Upper lobe of left lung (tissue), 6 donors: ENCODE measurements around the gene ZNF326. TPM values are rescaled to one million over a fixed set of nuclear protein-coding genes. Genes with fewer than 3 reads are reported as not detected.
"Not testable (repeated sequence)": the region's sequence is repeated elsewhere in the genome, so short reads cannot be mapped to it uniquely, and the experiment has no call there.

Experiments used
- ATAC-seq, 2 donors: fragments of 200-7000 bp; cut with Tn5 transposase; one replicate each; pipeline ENCODE4 v1.9.1; 2022; ENCODE audit warnings: mild to moderate bottlenecking in 2 of 2, moderate library complexity in 2 of 2; ENCODE audit not compliant: low FRiP score in 2 of 2
- DNase-seq, 2 donors: peaks; one replicate each; pipeline ENCODE4 v3.0.0-alpha.2; 2019 to 2020
- H3K27ac ChIP-seq, 4 donors: fragments of 200-600 bp; sonication (generic); one replicate each; pipeline ENCODE4 v1.5.1; 2016 to 2019
- H3K27me3 ChIP-seq, 4 donors: fragments of 200-600 bp; sonication (generic); one replicate each; pipeline ENCODE4 v1.5.1; 2017 to 2019
- H3K36me3 ChIP-seq, 4 donors: fragments of 200-600 bp; sonication (generic); one replicate each; pipeline ENCODE4 v1.5.1; 2016 to 2019
- H3K4me1 ChIP-seq, 4 donors: fragments of 200-600 bp; sonication (generic); one replicate each; pipeline ENCODE4 v1.5.1; 2018 to 2019
- H3K4me3 ChIP-seq, 4 donors: fragments of 200-600 bp; sonication (generic); one replicate each; pipeline ENCODE4 v1.5.1; 2017 to 2019; ENCODE audit warnings: mild to moderate bottlenecking in 2 of 4, moderate library complexity in 1 of 4
- H3K9me3 ChIP-seq, 4 donors: fragments of 200-600 bp; sonication (generic); one replicate each; pipeline ENCODE4 v1.5.1; 2018 to 2019
- EP300 ChIP-seq, 4 donors: sonication (generic); formaldehyde crosslinking; IDR thresholded peaks; one replicate each; pipeline ENCODE4 v1.5.1; 2017; ENCODE audit warnings: antibody characterized with exemption in 4 of 4, control low read depth in 2 of 4
- POLR2A ChIP-seq, 4 donors: fragments of 450-650 bp; IDR thresholded peaks; one replicate each; pipeline ENCODE4 v1.5.1; 2016 to 2017; ENCODE audit warnings: antibody characterized with exemption in 4 of 4, mild to moderate bottlenecking in 2 of 4
- POLR2AphosphoS5 ChIP-seq, 2 donors: sonication (generic); formaldehyde crosslinking; IDR thresholded peaks; one replicate each; pipeline ENCODE4 v1.5.1; 2017; ENCODE audit warnings: antibody characterized with exemption in 2 of 2
- WGBS, 2 donors: methylation state at CpG; one replicate each; pipeline ENCODE4 v1.1.5; 2017 to 2018; 5-methylcytosine and 5-hydroxymethylcytosine counted together
- total RNA-seq, 6 donors: library from RNA; depleted of rRNA in 4 of 6; stranded (reverse); fragments of >200 nt in 4 of 6; gene quantifications; one replicate each; pipeline versions ENCODE4 v1.1.0 to v1.2.1, GENCODE V29; 2016 to 2021
- TF ChIP-seq, protein P1 (sequence below), 6 experiments: fragments of 450-650 bp in 4 of 6; fragments of 200-600 bp in 2 of 6; sonication (generic) in 2 of 6; IDR thresholded peaks; one replicate each; pipeline ENCODE4 v1.5.1; 2016 to 2019; ENCODE audit warnings: antibody characterized with exemption in 6 of 6
- donor health status: DM: no; HTN: no; CAD: no; lungs with moderate emphysema.
- donor health status: DM: no; HTN: yes; CAD: no; lungs with severe emphysema.

ZNF326 gene
- total RNA-seq, 6 donors from 2014 or later: 9.2 to 32.5 (median 17.4) TPM

DNA sequence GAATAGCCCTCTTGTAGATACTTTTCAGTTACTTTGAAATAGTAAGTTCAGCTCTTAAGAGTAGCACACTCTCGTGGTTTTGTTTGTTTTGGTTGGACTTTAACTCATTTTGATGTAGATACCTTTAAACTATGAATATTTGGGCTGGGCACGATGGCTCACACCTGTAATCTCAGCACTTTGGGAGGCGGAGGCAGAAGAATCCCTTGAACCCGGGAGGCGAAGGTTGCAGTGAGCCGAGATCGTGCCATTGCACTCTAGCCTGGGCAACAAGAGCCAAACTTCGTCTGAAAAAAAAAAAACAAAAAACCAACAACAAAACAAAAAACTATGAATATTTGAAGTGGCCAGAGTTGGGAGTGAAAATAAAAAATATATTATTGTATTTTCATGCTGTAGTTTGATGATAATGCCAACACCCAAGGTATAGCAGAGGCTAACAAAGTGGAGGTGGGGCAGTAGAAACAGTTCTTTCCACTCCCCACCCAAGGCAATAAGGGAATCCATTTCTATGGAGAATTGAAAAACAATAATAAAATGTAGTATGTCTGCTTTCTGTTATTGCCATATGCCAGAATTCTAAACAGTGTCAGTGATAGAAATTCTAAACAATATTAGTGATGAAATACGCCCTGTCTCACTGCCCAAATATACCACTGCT lies 1.7 kb downstream of the ZNF326 start:
- Histone ChIP-seq H3K27ac (peak overlapping the region in 1 of 4 donors; percentile 99), H3K4me1 (peaks cover 14 to 33% (median 21%) of the 10 kb centered on the region in 4 donors)
- ATAC-seq: no peak

DNA sequence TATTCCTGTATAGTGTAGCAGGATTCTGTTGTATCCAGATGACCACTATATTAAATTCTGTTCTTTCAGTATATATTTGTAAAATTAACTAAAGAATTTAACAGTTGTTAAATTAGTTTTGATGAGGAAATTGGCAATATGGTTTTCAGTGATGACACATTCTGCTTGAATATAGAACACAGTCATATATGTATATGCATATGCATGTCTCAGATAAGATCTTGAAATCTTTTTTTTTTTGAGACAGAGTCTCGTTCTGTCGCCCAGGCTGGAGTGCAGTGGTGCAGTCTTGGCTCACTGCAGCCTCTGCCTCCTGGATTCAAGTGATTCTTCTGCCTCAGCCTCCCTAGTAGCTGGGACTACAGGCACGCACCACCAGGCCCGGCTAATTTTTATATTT lies 2.2 kb downstream of the ZNF326 start:
- ATAC-seq, H3K9me3 ChIP-seq, H3K27ac ChIP-seq, DNase-seq, H3K27me3 ChIP-seq, H3K36me3 ChIP-seq: not testable (repeated sequence)
- peaks cover 14 to 33% (median 21%) of the 10 kb centered on the region in 4 donors for H3K4me1 ChIP-seq
- WGBS, 2 donors: 91 to 92% methylated on average over 4 of the region's 4 CpGs
- peak overlapping the region in 1 of 4 donors; percentile 73 for H3K4me3 ChIP-seq

More for the DNA sequence above, 1.7 kb downstream of the ZNF326 start:
- Histone ChIP-seq H3K27me3 (no peaks in the 10 kb centered on the region), H3K9me3 (no peaks in the 10 kb centered on the region), H3K4me3 (peak overlapping the region in 3 of 4 donors; percentile 73 to 85 (median 84)), H3K36me3 (peaks cover 0 to 4% (median 0%) of the 10 kb centered on the region in 4 donors)
- 47 to 51% methylated on average over 9 of the region's 9 CpGs for WGBS, 2 donors
- no peak for DNase-seq
- TF ChIP-seq, protein P1, sequence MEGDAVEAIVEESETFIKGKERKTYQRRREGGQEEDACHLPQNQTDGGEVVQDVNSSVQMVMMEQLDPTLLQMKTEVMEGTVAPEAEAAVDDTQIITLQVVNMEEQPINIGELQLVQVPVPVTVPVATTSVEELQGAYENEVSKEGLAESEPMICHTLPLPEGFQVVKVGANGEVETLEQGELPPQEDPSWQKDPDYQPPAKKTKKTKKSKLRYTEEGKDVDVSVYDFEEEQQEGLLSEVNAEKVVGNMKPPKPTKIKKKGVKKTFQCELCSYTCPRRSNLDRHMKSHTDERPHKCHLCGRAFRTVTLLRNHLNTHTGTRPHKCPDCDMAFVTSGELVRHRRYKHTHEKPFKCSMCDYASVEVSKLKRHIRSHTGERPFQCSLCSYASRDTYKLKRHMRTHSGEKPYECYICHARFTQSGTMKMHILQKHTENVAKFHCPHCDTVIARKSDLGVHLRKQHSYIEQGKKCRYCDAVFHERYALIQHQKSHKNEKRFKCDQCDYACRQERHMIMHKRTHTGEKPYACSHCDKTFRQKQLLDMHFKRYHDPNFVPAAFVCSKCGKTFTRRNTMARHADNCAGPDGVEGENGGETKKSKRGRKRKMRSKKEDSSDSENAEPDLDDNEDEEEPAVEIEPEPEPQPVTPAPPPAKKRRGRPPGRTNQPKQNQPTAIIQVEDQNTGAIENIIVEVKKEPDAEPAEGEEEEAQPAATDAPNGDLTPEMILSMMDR (IDR thresholded peaks at IDR 0.05): no peak
- TF ChIP-seq POLR2AphosphoS5 (IDR thresholded peaks at IDR 0.05) (no peak), POLR2A (IDR thresholded peaks at IDR 0.05) (no peak), EP300 (IDR thresholded peaks at IDR 0.05) (no peak)

DNA sequence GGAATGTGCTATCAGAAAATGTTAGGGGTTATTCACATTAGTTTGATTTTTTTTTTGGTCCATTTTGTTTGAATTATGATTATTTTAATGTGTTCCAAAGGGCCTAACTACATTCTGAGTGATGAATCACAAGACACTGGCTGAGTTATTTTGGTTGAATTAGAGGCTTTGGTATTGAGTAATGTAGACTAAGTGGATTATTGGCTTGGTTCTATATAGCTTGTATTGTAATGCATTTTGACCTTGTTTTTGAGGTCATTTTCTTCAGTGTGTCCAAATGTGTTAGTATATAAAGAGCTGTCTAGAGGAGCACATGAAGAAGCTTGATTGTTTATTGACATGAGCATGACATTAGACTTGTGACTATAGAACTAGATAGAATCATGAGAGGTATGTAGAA lies 3.4 kb downstream of the ZNF326 start:
- no peak for ATAC-seq
- peaks cover 0 to 4% (median 0%) of the 10 kb centered on the region in 4 donors for H3K36me3 ChIP-seq
- TF ChIP-seq, protein P1 (IDR thresholded peaks at IDR 0.05): no peak

DNA sequence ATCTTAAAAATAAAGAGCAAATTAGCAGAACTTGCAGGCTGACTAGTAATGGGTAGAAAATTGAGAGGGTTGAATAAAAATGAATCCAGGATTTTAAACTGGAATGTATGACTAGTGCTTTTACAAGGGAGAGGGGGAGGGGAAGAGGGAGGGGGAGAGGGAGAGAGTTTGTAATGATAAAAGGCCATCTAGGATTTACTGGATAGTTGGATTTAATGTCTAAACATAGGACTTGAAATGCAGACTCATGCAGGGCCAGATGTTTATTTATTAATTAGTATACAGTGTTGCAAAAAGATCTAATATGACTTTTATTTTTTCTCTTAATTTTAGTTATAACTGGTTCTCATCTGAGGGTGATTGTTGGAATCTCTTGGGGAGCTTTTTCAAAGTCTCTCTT lies 4.3 kb downstream of the ZNF326 start:
- no peak overlapping the region for H3K27ac ChIP-seq
- no peak for DNase-seq
- H3K4me3 ChIP-seq: no peak overlapping the region
- peaks cover 0 to 4% (median 0%) of the 10 kb centered on the region in 4 donors for H3K36me3 ChIP-seq
- no peaks in the 10 kb centered on the region for H3K9me3 ChIP-seq
- TF ChIP-seq POLR2AphosphoS5 (IDR thresholded peaks at IDR 0.05): no peak
- TF ChIP-seq, protein P1 (IDR thresholded peaks at IDR 0.05): no peak
- no peak for TF ChIP-seq POLR2A (IDR thresholded peaks at IDR 0.05)
- H3K27me3 ChIP-seq: no peaks in the 10 kb centered on the region
- no peak for ATAC-seq
- peaks cover 14 to 32% (median 21%) of the 10 kb centered on the region in 4 donors for H3K4me1 ChIP-seq

More for the DNA sequence above, 3.4 kb downstream of the ZNF326 start:
- no peak for DNase-seq
- no peak overlapping the region for H3K4me3 ChIP-seq
- H3K27me3 ChIP-seq: no peaks in the 10 kb centered on the region
- no peaks in the 10 kb centered on the region for H3K9me3 ChIP-seq
- peaks cover 14 to 33% (median 21%) of the 10 kb centered on the region in 4 donors for H3K4me1 ChIP-seq
- H3K27ac ChIP-seq: no peak overlapping the region

DNA sequence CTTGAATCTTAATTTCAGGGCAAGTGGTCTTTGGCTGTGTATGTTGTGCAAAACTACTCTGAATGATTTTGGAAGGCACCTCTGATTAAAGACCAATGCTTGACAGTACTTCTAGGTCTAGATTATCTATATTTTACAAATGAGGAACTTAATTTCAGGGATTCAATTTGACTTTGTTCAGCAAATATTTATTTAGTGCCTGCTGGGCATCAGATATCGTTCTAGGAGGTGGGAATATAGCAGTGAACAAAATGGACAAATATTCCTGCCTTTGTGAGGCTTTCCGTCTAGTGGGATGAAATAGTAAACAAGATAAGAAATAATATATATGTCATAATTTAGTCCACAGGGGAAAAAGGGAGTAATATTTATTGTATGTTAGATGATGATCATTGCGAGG lies 4.7 kb downstream of the ZNF326 start:
- H3K27me3 ChIP-seq: no peaks in the 10 kb centered on the region
- ATAC-seq (no peak), DNase-seq (no peak)
- peaks cover 0 to 4% (median 0%) of the 10 kb centered on the region in 4 donors for H3K36me3 ChIP-seq
- H3K4me3 ChIP-seq: no peak overlapping the region
- no peaks in the 10 kb centered on the region for H3K9me3 ChIP-seq
- no peak overlapping the region for H3K27ac ChIP-seq
- TF ChIP-seq POLR2A (IDR thresholded peaks at IDR 0.05) (no peak), EP300 (IDR thresholded peaks at IDR 0.05) (no peak), POLR2AphosphoS5 (IDR thresholded peaks at IDR 0.05) (no peak)
- TF ChIP-seq, protein P1 (IDR thresholded peaks at IDR 0.05): no peak
- WGBS, 2 donors: 85 to 91% methylated on average over 3 of the region's 3 CpGs
- peaks cover 14 to 28% (median 19%) of the 10 kb centered on the region in 4 donors for H3K4me1 ChIP-seq
